H1 (cell line): Measurements from ENCODE around the gene MGMT. TPM values are rescaled to one million over a fixed set of nuclear protein-coding genes. Genes with fewer than 3 reads are reported as not detected.

ENCODE experiments used
- CTCF ChIA-PET: fragments of 300-600 bp; sonication (Branson Sonifier 250); formaldehyde crosslinking; loops from one replicate; lab custom pipeline; 2021; ENCODE audit not compliant: partially characterized antibody; lab: Charles Lee
- POLR2A ChIA-PET: fragments of 300-600 bp; sonication (Branson Sonifier 250); formaldehyde crosslinking; loops from one replicate; lab custom pipeline; 2021; ENCODE audit warnings: inconsistent platforms; ENCODE audit not compliant: partially characterized antibody; lab: Charles Lee
- DNase-seq, 2 experiments: peaks; one replicate each; pipeline versions ENCODE4 v3.0.0 to v3.0.0-alpha.2; 2010 to 2022; ENCODE audit warnings: low spot score in 2 of 2, low read depth in 1 of 2, mixed read lengths in 1 of 2
- FAIRE-seq: peaks from 2 replicates; lab custom pipeline; 2011; peaks lifted over from hg19 to GRCh38; lab: Jason Lieb, UNC
- H2AFZ ChIP-seq: 2 replicates; pipeline ENCODE4 v1.8.1; 2012; ENCODE audit warnings: low read length, inconsistent platforms
- H2AK5ac ChIP-seq: 2 replicates; pipeline ENCODE4 v1.6.1; 2013; ENCODE audit warnings: low read depth, low read length
- H2BK120ac ChIP-seq: replicated peaks from 2 replicates; pipeline ENCODE3; 2013; ENCODE audit warnings: low read depth, low read length, inconsistent platforms
- H2BK12ac ChIP-seq: 2 replicates; pipeline ENCODE4 v1.6.1; 2013; ENCODE audit warnings: low read depth, low read length
- H2BK15ac ChIP-seq: 2 replicates; pipeline ENCODE4 v1.6.1; 2013; ENCODE audit warnings: low read length
- H2BK20ac ChIP-seq: 2 replicates; pipeline ENCODE4 v1.6.1; 2013; ENCODE audit warnings: low read length
- H2BK5ac ChIP-seq: 2 replicates; pipeline ENCODE4 v1.6.1; 2013; ENCODE audit warnings: low read depth, low read length
- H3K14ac ChIP-seq: 2 replicates; pipeline ENCODE4 v1.6.1; 2013; ENCODE audit warnings: inconsistent platforms; ENCODE audit not compliant: insufficient read length
- H3K18ac ChIP-seq: 2 replicates; pipeline ENCODE4 v1.6.1; 2013; ENCODE audit warnings: low read length; ENCODE audit errors: extremely low read depth
- H3K23ac ChIP-seq: 2 replicates; pipeline ENCODE4 v1.6.1; 2013; ENCODE audit warnings: inconsistent platforms; ENCODE audit not compliant: insufficient read length
- H3K23me2 ChIP-seq: 2 replicates; pipeline ENCODE4 v1.6.1; 2013; ENCODE audit warnings: low read depth, low read length
- H3K27ac ChIP-seq: 2 replicates; pipeline ENCODE4 v1.6.1; 2011; ENCODE audit warnings: low read depth, low read length, inconsistent platforms
- H3K27me3 ChIP-seq, 4 experiments: replicated peaks in 1 of 4; 1 replicate in 1 of 4; 2 replicates in 3 of 4; pipeline versions ENCODE4 v1.6.1 to v1.8.1; 2011 to 2013; ENCODE audit warnings: low read length in 3 of 4, mild to moderate bottlenecking in 3 of 4, inconsistent platforms in 2 of 4, mixed read lengths in 2 of 4, moderate library complexity in 1 of 4; ENCODE audit not compliant: control insufficient read depth in 3 of 4, insufficient read depth in 3 of 4; ENCODE audit errors: extremely low read depth in 1 of 4
- H3K36me3 ChIP-seq, 4 experiments: 2 replicates each; pipeline versions ENCODE4 v1.6.1 to v1.8.1; 2011 to 2013; ENCODE audit warnings: mild to moderate bottlenecking in 4 of 4, low read length in 3 of 4, moderate library complexity in 2 of 4, control low read depth in 1 of 4, inconsistent platforms in 1 of 4; ENCODE audit not compliant: insufficient read depth in 4 of 4, control insufficient read depth in 2 of 4
- H3K4ac ChIP-seq: replicated peaks from 2 replicates; pipeline ENCODE3; 2013; ENCODE audit warnings: low read length, low read depth, mixed read lengths, inconsistent platforms; ENCODE audit not compliant: insufficient read length
- H3K4me1 ChIP-seq, 4 experiments: replicated peaks in 1 of 4; 1 replicate in 1 of 4; 2 replicates in 3 of 4; pipeline versions ENCODE4 v1.6.1 to v1.8.1; 2011 to 2013; ENCODE audit warnings: low read length in 3 of 4, inconsistent platforms in 2 of 4, mixed read lengths in 1 of 4; ENCODE audit not compliant: insufficient read depth in 4 of 4, control insufficient read depth in 3 of 4
- H3K4me2 ChIP-seq, 2 experiments: 2 replicates each; pipeline versions ENCODE4 v1.6.1 to v1.8.1; 2011 to 2013; ENCODE audit warnings: low read depth in 2 of 2, low read length in 2 of 2, control low read depth in 1 of 2, inconsistent platforms in 1 of 2, mild to moderate bottlenecking in 1 of 2; ENCODE audit not compliant: insufficient read depth in 1 of 2
- H3K4me3 ChIP-seq, 4 experiments: fragments of 200-600, 300-600 bp in 1 of 4; sonication (generic), shearing (Covaris generic), sonication (Bioruptor Twin) in 1 of 4; 2 replicates each; pipeline versions ENCODE4 v1.5.1 to v1.8.1; 2011 to 2016; ENCODE audit warnings: low read length in 4 of 4, low read depth in 3 of 4, control low read depth in 2 of 4, inconsistent platforms in 2 of 4, mild to moderate bottlenecking in 2 of 4, mixed read lengths in 1 of 4, moderate library complexity in 1 of 4; ENCODE audit not compliant: insufficient read depth in 2 of 4; ENCODE audit errors: extremely low read depth in 1 of 4
- H3K56ac ChIP-seq: replicated peaks from 2 replicates; pipeline ENCODE3; 2013; ENCODE audit warnings: low read depth, mild to moderate bottlenecking, mixed read lengths, low read length, inconsistent platforms; ENCODE audit not compliant: insufficient read length
- H3K79me1 ChIP-seq: 2 replicates; pipeline ENCODE4 v1.6.1; 2013; ENCODE audit warnings: low read depth, low read length, control low read depth
- H3K79me2 ChIP-seq, 2 experiments: 2 replicates each; pipeline versions ENCODE4 v1.6.1 to v1.8.1; 2012 to 2013; ENCODE audit warnings: low read length in 2 of 2, mild to moderate bottlenecking in 2 of 2, inconsistent platforms in 1 of 2; ENCODE audit not compliant: insufficient read depth in 2 of 2, control insufficient read depth in 1 of 2
- H3K9ac ChIP-seq, 4 experiments: replicated peaks in 1 of 4; 1 replicate in 1 of 4; 2 replicates in 3 of 4; pipeline versions ENCODE4 v1.6.1 to v1.8.1; 2011 to 2013; ENCODE audit warnings: low read depth in 3 of 4, low read length in 3 of 4, control low read depth in 2 of 4, mild to moderate bottlenecking in 2 of 4, moderate library complexity in 2 of 4, inconsistent platforms in 1 of 4; ENCODE audit errors: extremely low read depth in 1 of 4
- H3K9me3 ChIP-seq, 2 experiments: 2 replicates each; pipeline versions ENCODE4 v1.6.1 to v1.8.1; 2012 to 2013; ENCODE audit warnings: mild to moderate bottlenecking in 2 of 2, moderate library complexity in 2 of 2, control low read depth in 1 of 2, inconsistent platforms in 1 of 2, low read depth in 1 of 2, low read length in 1 of 2, mixed read lengths in 1 of 2; ENCODE audit not compliant: insufficient read depth in 2 of 2
- H4K20me1 ChIP-seq, 2 experiments: replicated peaks in 1 of 2; 2 replicates each; pipeline versions ENCODE3 to v1.8.1; 2011 to 2013; ENCODE audit warnings: inconsistent platforms in 2 of 2, low read length in 2 of 2, mild to moderate bottlenecking in 1 of 2; ENCODE audit not compliant: insufficient read depth in 2 of 2, control insufficient read depth in 1 of 2
- H4K5ac ChIP-seq: 2 replicates; pipeline ENCODE4 v1.6.1; 2013; ENCODE audit warnings: low read length, low read depth, mixed read lengths, inconsistent platforms; ENCODE audit not compliant: insufficient read length
- H4K8ac ChIP-seq: 2 replicates; pipeline ENCODE4 v1.8.0; 2013; ENCODE audit warnings: mild to moderate bottlenecking, moderate library complexity, low read length, inconsistent platforms; ENCODE audit not compliant: insufficient read depth; ENCODE audit errors: extremely low read depth
- H4K91ac ChIP-seq: replicated peaks from 2 replicates; pipeline ENCODE3; 2013; ENCODE audit warnings: low read length, mixed read lengths, inconsistent platforms; ENCODE audit not compliant: insufficient read length
- ASH2L ChIP-seq: fragments of 200-600, 300-600 bp; sonication (generic); IDR thresholded peaks from one replicate; pipeline ENCODE4 v1.7.1; 2017; ENCODE audit warnings: low read length
- BACH1 ChIP-seq: IDR thresholded peaks from 2 replicates; pipeline ENCODE4 v1.6.1; 2012; ENCODE audit warnings: low read length, improper control_type of control experiment
- CTBP2 ChIP-seq: IDR thresholded peaks from 2 replicates; pipeline ENCODE4 v1.7.0; 2011; ENCODE audit warnings: borderline replicate concordance, mild to moderate bottlenecking, moderate library complexity, mixed read lengths, low read length; ENCODE audit not compliant: insufficient read depth, insufficient read length
- RBBP5 ChIP-seq: IDR thresholded peaks from 2 replicates; pipeline ENCODE4 v1.7.1; 2012; ENCODE audit warnings: low read depth, mild to moderate bottlenecking, inconsistent platforms, low read length, moderate library complexity, borderline replicate concordance
- SIX5 ChIP-seq: IDR thresholded peaks from 2 replicates; pipeline ENCODE4 v1.6.1; 2011; ENCODE audit warnings: mild to moderate bottlenecking, low read depth, low read length
- TAF1 ChIP-seq: IDR thresholded peaks from 2 replicates; pipeline ENCODE4 v1.6.1; 2011; ENCODE audit warnings: mild to moderate bottlenecking, low read depth, low read length
- TAF7 ChIP-seq: optimal IDR thresholded peaks from 2 replicates; pipeline ENCODE3; 2011; ENCODE audit warnings: low read depth, mild to moderate bottlenecking, inconsistent platforms, low read length, moderate library complexity, borderline replicate concordance
- WGBS, 2 experiments: shearing (Covaris generic) in 1 of 2; methylation state at CpG; one replicate each; pipeline versions ENCODE4 v1.1.6 to v1.1.7; 2013 to 2015; ENCODE audit warnings: low lambda C conversion rate in 2 of 2, mixed read lengths in 2 of 2, inconsistent platforms in 1 of 2, low coverage in 1 of 2, missing lambda C conversion rate in 1 of 2; ENCODE audit not compliant: insufficient replicate concordance in 2 of 2, insufficient coverage in 1 of 2, insufficient read length in 1 of 2; ENCODE audit errors: extremely low coverage in 1 of 2, missing lambda C conversion rate in 1 of 2; 5-methylcytosine and 5-hydroxymethylcytosine counted together
- polyA plus RNA-seq, 7 experiments: library from polyadenylated mRNA; depleted of rRNA in 3 of 7; stranded (reverse) in 5 of 7; unstranded in 2 of 7; fragments of >200 nt in 5 of 7; fragments of 200-250 nt in 2 of 7; gene quantifications; 1 replicate in 5 of 7; 2 replicates in 1 of 7; 4 replicates in 1 of 7; pipeline versions ENCODE4 v1.2.1 to v1.2.3, GENCODE V29; 2011 to 2013; ENCODE audit warnings: missing spikeins in 2 of 7, mixed read lengths in 2 of 7
- total RNA-seq: library from RNA; stranded (reverse); fragmentation: NEBNext Ultra II Directional; extraction: Animal tissue kit (Norgen Biotek cat#: 25700); gene quantifications from 2 replicates; pipeline ENCODE4 v1.2.1, GENCODE V29; 2021
- TF ChIP-seq, protein P1 (sequence below): IDR thresholded peaks from 2 replicates; pipeline ENCODE4 v1.6.1; 2012; ENCODE audit warnings: low read length, inconsistent platforms

The MGMT gene
- total and polyA plus RNA-seq, 2 of the 8 experiments (the other 6 are each of a cell fraction or from before 2014, with no cell fraction given): 9.9 to 10.7 TPM

DNA sequence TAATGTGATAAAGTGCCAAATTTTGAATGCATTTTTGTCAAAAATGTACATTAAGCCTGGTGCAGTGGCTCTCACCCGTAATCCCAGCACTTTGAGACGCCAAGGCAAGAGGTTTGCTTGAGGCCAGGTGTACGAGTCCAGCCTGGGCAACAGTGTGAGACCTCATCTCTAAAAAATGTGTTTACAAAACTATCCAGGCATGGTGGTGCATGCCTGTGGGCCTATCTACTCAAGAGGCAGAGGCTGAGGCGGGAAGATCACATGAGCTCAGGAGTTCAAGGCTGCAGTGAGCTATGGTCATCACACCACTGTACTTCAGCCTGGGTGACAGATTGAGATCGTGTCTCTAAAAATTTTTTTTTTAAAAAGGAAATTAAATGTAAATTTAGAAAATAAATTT is 18.5 kb upstream of the MGMT start:
- H3K23ac ChIP-seq: no peak overlapping the region
- no peak overlapping the region for H2BK15ac ChIP-seq
- no peaks in the 10 kb centered on the region for H4K20me1 ChIP-seq
- no peak overlapping the region for H2BK20ac ChIP-seq
- H3K4me2 ChIP-seq: no peak overlapping the region
- no peaks in the 10 kb centered on the region for H3K36me3 ChIP-seq
- POLR2A ChIA-PET: no interaction called here
- no peak overlapping the region for H2AK5ac ChIP-seq
- no peak for FAIRE-seq
- no peak overlapping the region for H3K14ac ChIP-seq
- H3K9me3 ChIP-seq: no peaks in the 10 kb centered on the region
- H4K91ac ChIP-seq: no peak overlapping the region
- H3K4me1 ChIP-seq: no peaks in the 10 kb centered on the region; a peak in 1 of 7 replicates
- no peak overlapping the region for H2BK12ac ChIP-seq
- TF ChIP-seq ASH2L (no peak), RBBP5 (no peak), CTBP2 (no peak), TAF1 (no peak), BACH1 (no peak), SIX5 (no peak), TAF7 (no peak)
- TF ChIP-seq, protein P1, sequence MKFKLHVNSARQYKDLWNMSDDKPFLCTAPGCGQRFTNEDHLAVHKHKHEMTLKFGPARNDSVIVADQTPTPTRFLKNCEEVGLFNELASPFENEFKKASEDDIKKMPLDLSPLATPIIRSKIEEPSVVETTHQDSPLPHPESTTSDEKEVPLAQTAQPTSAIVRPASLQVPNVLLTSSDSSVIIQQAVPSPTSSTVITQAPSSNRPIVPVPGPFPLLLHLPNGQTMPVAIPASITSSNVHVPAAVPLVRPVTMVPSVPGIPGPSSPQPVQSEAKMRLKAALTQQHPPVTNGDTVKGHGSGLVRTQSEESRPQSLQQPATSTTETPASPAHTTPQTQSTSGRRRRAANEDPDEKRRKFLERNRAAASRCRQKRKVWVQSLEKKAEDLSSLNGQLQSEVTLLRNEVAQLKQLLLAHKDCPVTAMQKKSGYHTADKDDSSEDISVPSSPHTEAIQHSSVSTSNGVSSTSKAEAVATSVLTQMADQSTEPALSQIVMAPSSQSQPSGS: no peak
- TF ChIP-seq, all 59 proteins: peak for 0
- no peak overlapping the region for H2BK5ac ChIP-seq
- H3K23me2 ChIP-seq: no peaks in the 10 kb centered on the region
- no peaks in the 10 kb centered on the region for H3K79me1 ChIP-seq
- H3K27me3 ChIP-seq: no peaks in the 10 kb centered on the region
- H2AFZ ChIP-seq: no peak overlapping the region
- no peak for DNase-seq
- 95% methylated on average over 5 of the region's 5 CpGs; no CpG with 5 or more reads in 1 of the 2 experiments for WGBS, 2 experiments
- no peak overlapping the region for H2BK120ac ChIP-seq
- no peak overlapping the region for H4K8ac ChIP-seq
- H3K27ac ChIP-seq: no peak overlapping the region
- no peak overlapping the region for H3K4ac ChIP-seq
- no peak overlapping the region for H4K5ac ChIP-seq
- CTCF ChIA-PET: interaction anchor here (0.7 kb wide), 1 partner anchor 116 kb away, joined by 3 read pairs; no protein-coding TSS in a partner anchor
- no peaks in the 10 kb centered on the region for H3K79me2 ChIP-seq
- no peak overlapping the region for H3K18ac ChIP-seq
- no peak overlapping the region for H3K56ac ChIP-seq
- H3K9ac ChIP-seq: no peak overlapping the region
- H3K4me3 ChIP-seq: no peak overlapping the region
